ENCODE results near the gene SCO2. TPM values are rescaled to one million over a fixed set of nuclear protein-coding genes. Genes with fewer than 3 reads are reported as not detected.

Gene SCO2
- total and polyA plus RNA-seq, 2 of the 13 experiments (the other 11 are each of a cell fraction or from before 2014, with no cell fraction given): 0.32 to 3.7 TPM

GRCh38 chr22:50506611-50507420 is 18.6 kb downstream of the SCO2 start (continued):
- TF ChIP-seq ARID4A (CRISPR knock-in tag; IDR thresholded peaks at IDR 0.05; ENCODE audit: borderline replicate concordance): peak; percentile 55
- no peak for TF ChIP-seq GATA4 (IDR thresholded peaks at IDR 0.05; ENCODE audit: borderline replicate concordance, low read depth)
- 0 out of 2 replicates have a peak, but pooled peaks have one; percentile 21 for TF ChIP-seq RXRA (CRISPR knock-in tag; IDR thresholded peaks at IDR 0.05)
- TF ChIP-seq, protein P1, sequence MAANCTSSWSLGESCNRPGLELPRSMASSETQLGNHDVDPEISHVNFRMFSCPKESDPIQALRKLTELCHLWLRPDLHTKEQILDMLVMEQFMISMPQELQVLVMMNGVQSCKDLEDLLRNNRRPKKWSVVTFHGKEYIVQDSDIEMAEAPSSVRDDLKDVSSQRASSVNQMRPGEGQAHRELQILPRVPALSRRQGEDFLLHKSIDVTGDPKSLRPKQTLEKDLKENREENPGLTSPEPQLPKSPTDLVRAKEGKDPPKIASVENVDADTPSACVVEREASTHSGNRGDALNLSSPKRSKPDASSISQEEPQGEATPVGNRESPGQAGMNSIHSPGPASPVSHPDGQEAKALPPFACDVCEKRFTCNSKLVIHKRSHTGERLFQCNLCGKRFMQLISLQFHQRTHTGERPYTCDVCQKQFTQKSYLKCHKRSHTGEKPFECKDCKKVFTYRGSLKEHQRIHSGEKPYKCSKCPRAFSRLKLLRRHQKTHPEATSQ (CRISPR knock-in tag; IDR thresholded peaks at IDR 0.05; ENCODE audit: borderline replicate concordance): no peak
- TF ChIP-seq RFX5 (IDR thresholded peaks at IDR 0.05; ENCODE audit: low read depth, low read length): no peak
- no peak for TF ChIP-seq ZNF354B (CRISPR knock-in tag; IDR thresholded peaks at IDR 0.05)
- 0 out of 2 replicates have a peak, but pooled peaks have one; percentile 47 for TF ChIP-seq ZNF703 (CRISPR knock-in tag; IDR thresholded peaks at IDR 0.05; ENCODE audit: borderline replicate concordance)
- no peak for TF ChIP-seq FOXA3 (CRISPR knock-in tag; IDR thresholded peaks at IDR 0.05)
- TF ChIP-seq YEATS2 (CRISPR knock-in tag; IDR thresholded peaks at IDR 0.05; ENCODE audit: borderline replicate concordance): no peak
- TF ChIP-seq, protein P2, sequence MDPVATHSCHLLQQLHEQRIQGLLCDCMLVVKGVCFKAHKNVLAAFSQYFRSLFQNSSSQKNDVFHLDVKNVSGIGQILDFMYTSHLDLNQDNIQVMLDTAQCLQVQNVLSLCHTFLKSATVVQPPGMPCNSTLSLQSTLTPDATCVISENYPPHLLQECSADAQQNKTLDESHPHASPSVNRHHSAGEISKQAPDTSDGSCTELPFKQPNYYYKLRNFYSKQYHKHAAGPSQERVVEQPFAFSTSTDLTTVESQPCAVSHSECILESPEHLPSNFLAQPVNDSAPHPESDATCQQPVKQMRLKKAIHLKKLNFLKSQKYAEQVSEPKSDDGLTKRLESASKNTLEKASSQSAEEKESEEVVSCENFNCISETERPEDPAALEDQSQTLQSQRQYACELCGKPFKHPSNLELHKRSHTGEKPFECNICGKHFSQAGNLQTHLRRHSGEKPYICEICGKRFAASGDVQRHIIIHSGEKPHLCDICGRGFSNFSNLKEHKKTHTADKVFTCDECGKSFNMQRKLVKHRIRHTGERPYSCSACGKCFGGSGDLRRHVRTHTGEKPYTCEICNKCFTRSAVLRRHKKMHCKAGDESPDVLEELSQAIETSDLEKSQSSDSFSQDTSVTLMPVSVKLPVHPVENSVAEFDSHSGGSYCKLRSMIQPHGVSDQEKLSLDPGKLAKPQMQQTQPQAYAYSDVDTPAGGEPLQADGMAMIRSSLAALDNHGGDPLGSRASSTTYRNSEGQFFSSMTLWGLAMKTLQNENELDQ (CRISPR knock-in tag; IDR thresholded peaks at IDR 0.05; ENCODE audit: borderline replicate concordance): no peak
- no peak for TF ChIP-seq ZNF235 (CRISPR knock-in tag; IDR thresholded peaks at IDR 0.05; ENCODE audit: borderline replicate concordance)
- TF ChIP-seq, protein P3, sequence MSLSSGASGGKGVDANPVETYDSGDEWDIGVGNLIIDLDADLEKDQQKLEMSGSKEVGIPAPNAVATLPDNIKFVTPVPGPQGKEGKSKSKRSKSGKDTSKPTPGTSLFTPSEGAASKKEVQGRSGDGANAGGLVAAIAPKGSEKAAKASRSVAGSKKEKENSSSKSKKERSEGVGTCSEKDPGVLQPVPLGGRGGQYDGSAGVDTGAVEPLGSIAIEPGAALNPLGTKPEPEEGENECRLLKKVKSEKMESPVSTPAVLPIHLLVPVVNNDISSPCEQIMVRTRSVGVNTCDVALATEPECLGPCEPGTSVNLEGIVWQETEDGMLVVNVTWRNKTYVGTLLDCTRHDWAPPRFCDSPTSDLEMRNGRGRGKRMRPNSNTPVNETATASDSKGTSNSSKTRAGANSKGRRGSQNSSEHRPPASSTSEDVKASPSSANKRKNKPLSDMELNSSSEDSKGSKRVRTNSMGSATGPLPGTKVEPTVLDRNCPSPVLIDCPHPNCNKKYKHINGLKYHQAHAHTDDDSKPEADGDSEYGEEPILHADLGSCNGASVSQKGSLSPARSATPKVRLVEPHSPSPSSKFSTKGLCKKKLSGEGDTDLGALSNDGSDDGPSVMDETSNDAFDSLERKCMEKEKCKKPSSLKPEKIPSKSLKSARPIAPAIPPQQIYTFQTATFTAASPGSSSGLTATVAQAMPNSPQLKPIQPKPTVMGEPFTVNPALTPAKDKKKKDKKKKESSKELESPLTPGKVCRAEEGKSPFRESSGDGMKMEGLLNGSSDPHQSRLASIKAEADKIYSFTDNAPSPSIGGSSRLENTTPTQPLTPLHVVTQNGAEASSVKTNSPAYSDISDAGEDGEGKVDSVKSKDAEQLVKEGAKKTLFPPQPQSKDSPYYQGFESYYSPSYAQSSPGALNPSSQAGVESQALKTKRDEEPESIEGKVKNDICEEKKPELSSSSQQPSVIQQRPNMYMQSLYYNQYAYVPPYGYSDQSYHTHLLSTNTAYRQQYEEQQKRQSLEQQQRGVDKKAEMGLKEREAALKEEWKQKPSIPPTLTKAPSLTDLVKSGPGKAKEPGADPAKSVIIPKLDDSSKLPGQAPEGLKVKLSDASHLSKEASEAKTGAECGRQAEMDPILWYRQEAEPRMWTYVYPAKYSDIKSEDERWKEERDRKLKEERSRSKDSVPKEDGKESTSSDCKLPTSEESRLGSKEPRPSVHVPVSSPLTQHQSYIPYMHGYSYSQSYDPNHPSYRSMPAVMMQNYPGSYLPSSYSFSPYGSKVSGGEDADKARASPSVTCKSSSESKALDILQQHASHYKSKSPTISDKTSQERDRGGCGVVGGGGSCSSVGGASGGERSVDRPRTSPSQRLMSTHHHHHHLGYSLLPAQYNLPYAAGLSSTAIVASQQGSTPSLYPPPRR (CRISPR knock-in tag; IDR thresholded peaks at IDR 0.05; ENCODE audit: borderline replicate concordance): no peak
- peak; percentile 21; the same call in 1 of the 2 replicates for TF ChIP-seq MYC (CRISPR knock-in tag; IDR thresholded peaks at IDR 0.05; ENCODE audit: borderline replicate concordance)
- TF ChIP-seq, protein P4, sequence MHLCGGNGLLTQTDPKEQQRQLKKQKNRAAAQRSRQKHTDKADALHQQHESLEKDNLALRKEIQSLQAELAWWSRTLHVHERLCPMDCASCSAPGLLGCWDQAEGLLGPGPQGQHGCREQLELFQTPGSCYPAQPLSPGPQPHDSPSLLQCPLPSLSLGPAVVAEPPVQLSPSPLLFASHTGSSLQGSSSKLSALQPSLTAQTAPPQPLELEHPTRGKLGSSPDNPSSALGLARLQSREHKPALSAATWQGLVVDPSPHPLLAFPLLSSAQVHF (CRISPR knock-in tag; IDR thresholded peaks at IDR 0.05): no peak

Measured in HepG2 (cell line).